NCI-H526 treated with DMSO at 0.1 percent for 48 hours (cell line): ENCODE measurements around the gene LCE2C.
A peak's percentile ranks its signal among the peaks of the same experiment; 100 is the strongest.
"Not testable (repeated sequence)": the region's sequence is repeated elsewhere in the genome, so short reads cannot be mapped to it uniquely, and the experiment has no call there.

ENCODE experiments used
- DNase-seq: peaks from one replicate; lab custom pipeline; 2025; lab: John Stamatoyannopoulos, UW

The LCE2C gene, protein sequence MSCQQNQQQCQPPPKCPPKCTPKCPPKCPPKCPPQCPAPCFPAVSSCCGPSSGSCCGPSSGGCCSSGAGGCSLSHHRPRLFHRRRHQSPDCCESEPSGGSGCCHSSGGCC

DNA sequence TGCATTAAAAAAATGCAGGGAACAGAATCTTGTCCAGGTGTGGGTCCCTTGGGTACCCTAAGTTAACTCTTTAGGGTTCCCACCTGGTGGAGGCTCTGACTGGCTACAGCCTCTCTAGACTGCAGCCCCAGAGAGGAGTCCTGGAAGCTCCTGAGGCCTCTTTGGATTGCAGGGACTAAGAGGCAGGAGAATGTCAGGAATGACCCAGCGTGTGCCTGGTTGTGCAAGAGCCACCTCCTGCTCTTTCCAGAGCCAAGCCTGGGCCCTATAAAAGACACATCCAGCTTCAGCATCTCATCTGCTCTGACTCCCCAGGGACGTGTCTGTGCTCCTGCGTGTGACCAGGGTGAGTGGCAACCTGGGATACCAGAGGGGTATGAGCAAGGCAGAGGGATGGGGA is at the start of gene LCE2C:
Gene LCE2C, plus strand, starts transcription at position 297 of the 400 bp plus-strand sequence. CDS start 737 bp downstream, outside the sequence.
- not testable (repeated sequence) for DNase-seq

DNA sequence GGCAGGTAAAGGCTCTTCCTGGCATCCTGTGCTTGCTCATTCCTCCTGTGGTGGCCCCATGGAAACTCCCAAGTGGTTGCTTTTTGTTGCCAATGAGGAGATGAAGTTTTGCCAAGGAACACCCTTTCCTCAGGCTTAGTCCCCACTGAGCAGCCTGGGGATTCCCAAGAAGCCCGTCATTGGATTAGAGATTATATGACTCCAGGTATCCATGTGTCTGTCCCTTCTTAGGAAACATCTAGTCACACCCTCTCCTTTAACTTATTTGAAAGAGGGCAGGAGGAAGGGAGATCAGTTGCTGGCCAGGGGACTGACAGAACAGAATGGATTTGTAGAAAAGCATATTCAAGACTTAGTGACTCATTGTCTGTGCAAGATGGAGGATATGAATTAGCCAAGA is 48.3 kb upstream of the LCE2C start:
- no peak for DNase-seq

DNA sequence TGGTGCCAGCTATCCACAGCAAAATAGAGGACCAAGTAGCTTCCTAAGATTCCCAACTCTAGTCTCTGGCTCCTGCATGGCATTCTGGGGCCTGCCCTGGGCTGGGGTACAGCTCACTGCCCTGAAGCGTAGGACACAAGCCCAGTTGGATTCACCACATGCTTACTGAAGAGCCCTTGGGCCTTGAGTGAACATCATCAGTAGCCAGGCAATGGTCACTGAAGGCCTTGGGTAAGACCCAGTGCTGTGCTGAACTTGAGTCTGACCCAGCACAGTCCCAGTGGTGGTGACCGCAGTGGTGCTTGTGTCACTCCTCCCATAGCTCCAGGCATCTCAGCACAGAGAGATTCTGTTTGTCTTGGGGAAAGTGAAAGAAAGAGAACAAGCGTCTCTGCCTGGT is 44.5 kb upstream of the LCE2C start:
- no peak for DNase-seq

DNA sequence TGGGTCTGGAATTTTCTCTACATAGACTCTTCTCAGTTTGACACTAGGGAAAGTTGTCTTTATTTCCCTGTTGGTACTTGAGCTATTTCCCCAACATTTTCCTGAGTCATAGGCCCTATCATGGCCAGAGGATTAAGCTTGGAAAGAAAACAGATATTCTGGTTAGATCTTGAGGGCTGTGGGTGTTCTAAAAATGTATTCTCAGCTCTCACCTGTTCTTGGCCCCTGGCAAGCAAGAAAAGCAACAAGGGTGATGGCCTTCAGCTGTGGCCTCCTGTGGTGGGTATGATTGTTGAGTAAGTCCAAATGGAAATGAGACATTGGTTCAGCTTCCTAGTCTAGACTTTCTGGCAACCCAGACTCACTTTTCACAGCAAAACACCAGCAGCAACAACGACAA is 34.7 kb upstream of the LCE2C start:
- no peak for DNase-seq

DNA sequence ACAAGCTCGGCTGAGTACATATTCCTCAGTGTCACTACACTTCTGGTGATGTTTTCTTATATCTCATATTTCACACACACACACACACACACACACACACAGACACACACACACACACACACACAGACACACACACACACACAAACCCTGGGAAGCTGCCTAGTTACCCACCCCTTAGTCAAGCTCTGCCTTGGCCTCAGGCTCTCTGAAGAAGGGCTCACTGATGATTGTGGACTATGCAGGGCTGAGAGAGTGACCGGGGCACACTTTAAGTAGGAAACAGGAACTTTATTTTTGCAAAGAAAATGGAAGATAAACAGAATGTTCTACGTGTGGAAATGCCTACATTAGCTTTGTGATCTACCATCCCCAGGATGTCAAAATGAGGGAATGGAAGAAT is 31.1 kb upstream of the LCE2C start:
- DNase-seq: no peak

DNA sequence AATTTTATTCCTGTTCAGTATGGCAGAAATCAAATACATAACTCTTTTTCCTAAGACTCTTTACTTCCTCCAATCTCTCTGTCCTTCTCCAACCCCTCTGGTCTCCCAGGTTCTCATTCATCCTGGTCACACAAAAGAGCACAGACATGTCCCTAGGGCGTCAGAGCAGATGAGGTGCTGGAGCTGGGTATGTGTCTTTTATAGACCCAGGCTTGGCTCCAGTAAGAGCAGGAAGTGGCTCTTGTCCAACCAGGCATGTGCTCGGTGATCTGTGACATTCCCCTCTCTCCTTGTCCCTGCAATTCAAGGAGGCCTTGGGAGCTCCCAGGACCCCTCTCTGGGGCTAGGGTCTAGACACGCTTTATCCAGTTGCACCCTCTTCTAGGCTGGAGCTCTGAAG is 29.9 kb upstream of the LCE2C start:
- DNase-seq: no peak

DNA sequence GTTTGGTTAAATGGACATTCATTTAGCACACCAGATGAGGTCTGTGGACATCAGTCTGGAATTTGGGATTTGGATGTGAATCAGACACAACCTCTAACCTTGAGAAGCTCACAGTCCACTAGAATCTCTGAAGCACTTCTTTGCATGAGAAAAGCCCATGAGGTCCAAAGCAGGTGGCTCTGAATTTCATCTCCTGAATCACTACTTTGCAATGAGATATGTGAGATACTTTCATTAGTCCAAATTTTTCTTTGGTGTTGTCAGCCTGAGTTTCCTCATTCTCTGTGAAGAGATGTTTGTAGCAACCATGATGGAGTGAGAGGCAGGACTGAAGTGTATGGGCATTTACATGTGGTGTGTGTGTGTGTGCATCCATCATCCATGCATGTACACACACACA is 28.4 kb upstream of the LCE2C start:
- no peak for DNase-seq

DNA sequence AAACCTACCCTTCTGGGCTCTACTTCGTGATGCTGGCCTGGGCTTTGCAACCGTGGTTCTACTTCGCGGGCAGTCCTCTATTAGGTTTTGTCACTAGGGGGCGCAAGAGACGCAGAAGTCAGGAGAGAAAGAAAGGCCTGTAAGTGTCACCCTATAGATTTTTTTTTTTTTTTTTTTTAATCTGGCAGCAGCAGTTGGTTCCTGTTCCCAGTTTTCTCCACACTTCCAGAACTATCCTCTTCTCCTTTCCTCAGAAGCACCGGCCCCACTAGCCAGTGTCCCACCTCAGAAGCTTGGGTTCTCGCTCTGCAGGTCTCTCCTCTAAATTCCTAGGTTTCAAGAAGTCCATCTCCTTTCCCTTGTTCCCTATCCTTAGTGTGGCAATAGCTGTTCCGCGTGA is 21.0 kb upstream of the LCE2C start:
- peak; percentile 47 for DNase-seq

DNA sequence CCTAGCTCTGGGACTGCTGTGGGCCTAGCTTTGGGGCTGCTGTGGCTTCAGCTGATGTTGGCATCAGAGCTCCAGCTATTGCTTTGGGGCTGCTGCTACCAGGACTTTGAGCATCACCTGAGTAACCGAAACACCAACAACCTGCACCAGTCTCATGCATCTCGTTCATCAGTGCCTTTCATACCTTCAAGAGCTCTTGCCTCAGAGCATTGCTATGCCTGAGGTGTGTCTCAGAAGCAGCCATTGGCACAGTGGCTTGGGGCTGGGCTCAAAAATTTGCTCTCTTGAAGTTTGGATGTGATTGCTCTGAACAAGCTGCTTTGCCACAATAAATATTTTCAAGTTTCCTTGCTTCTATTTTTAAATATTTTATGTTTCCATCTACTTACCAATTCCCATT is 18.6 kb upstream of the LCE2C start:
- no peak for DNase-seq

DNA sequence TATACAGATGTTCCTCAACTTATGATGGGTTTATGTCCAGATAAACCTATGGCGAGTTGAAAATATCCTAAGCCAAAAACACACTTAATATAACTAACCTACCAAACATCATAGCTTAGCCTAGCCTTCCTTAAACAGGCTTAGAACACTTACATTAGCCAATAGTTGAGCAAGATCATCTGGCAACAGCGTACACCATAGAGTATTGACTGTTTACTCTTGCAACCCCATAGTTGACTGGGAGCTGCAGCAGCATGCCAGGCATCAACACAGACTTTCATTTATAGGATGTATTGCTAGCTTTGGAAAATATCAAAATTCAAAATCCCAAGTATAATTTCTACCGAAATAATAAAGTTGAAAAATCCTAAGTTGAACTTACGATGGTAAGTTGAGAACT is 17.4 kb upstream of the LCE2C start:
- no peak for DNase-seq

DNA sequence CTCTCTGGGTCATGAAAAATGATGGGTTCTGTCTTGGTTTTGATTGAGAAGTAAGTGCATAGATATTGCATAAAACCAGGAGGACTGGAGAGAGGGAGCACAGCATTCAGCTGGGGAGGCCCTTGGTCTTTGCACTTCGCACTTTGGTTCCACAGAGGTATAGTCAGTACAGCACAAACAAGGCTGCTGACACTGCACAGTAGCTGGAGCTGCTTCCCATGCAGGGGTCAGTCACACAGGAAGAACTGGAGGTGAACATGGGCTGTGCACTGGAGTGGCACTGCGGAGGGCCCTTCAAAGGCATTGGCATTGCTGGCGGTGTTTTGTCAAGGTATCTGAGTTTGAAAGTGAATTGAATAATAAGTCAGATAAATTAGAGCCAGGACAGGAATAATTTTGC is 16.4 kb upstream of the LCE2C start:
- no peak for DNase-seq

DNA sequence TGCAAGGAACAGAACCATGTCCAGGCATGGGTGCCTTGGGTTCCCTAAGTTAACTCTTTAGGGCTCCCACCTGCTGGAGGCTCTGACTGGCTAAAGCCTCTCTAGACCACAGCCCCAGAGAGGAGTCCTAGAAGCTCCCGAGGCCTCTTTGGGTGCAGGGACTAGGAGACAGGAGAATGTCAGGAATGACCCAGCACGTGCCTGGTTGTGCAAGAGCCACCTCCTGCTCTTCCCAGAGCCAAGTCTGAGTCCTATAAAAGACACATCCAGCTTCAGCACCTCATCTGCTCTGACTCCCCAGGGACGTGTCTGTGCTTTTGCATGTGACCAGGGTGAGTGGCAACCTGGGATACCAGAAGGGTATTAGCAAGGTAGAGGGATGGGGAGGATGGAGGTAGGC is 12.0 kb upstream of the LCE2C start, which contains the start of gene LCE2D:
Gene LCE2D, plus strand, starts transcription at position 283 of the 400 bp plus-strand sequence. CDS start 726 bp downstream, outside the sequence.
- DNase-seq: no peak

DNA sequence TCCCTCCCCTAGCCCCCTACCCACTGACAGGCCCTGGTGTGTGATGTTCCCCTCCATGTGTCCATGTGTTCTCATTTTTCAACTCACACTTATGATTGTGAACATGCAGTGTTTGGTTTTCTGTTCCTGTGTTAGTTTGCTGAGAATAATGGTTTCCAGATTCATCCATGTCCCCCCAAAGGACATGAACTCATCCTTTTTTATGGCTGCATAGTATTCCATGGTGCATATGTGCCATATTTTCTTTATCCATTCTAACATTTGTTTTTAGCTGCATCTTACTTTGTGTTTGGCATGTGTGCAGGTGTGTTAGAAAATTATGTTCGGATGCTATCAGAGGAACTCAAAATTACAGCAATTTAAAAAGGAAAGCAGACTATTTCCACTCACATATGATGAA is 8.9 kb upstream of the LCE2C start:
- DNase-seq: not testable (repeated sequence)

DNA sequence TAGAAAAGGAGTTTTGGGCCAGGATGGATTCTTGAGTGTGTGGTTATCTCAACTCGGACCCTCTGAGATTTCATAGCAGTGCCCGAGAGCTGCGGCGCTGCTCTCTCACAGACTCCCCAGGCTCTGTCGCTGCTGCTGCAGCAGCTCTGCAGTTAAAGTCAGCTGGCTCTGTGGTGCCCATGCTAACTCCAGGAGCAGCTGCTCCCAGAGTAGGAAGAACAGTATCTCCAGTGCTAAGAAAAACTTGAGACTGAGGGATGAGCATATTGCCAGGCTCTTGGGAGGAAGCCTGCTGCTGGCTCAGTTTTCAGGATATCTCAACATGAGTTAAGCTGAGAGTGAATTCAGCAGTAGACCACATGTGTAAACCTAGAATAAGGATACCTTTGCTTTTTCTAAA is 7.4 kb upstream of the LCE2C start:
- DNase-seq: no peak

DNA sequence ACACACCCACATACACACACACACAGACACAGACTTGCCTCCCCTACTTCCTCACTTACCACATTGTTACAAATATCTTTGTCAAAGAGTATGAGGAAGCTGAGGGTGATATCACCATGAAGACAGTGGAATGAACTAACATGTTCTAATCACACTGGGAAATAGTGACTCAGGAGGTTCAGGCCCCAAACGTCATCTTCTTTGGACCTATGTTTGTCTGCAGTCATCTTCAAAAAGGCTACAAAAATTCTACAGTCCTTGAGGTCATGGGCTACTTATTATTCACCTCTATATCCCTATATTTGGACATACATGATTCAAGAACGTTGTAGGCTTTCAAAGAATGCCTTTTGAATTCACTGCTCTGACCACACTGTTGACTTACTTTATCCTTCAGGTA is 2.1 kb upstream of the LCE2C start:
- DNase-seq: no peak

DNA sequence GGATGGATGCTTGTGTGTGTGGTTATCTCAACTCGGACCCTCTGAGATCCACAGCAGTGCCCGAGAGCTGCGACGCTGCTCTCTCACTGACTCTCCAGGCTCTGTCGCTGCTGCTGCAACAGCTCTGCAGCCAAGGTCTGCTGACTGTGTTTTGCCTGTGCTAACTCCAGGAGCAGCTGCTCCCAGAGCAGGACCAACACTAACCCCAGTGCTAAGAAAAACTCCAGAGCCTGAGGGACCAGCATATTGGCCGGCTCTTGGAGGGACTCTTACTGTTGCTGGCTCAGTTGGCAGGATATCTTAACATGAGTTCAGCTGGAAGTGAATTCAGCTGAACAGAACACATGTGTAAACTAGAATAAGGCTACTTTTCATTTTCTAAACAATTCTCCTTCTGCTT is 4.4 kb downstream of the LCE2C start:
- DNase-seq: no peak

DNA sequence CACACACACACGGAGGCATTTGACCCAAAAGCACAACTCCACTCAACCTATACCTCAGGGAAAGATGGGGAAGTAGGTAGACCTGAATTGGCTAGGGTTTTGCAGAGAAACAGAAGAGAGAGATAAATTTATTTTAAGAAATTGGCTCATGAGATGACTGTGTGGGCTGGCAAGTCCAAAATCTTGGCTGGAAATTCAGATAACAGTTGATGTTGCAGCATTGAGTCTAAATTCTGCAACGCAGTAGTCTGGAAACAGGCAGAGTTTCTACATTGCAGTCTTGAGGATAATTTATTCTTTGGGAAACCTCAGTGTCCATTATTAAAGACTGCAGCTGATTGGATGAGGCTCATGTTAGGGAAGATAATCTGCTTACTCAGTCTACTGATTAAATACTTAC is 6.5 kb downstream of the LCE2C start:
- DNase-seq: no peak

DNA sequence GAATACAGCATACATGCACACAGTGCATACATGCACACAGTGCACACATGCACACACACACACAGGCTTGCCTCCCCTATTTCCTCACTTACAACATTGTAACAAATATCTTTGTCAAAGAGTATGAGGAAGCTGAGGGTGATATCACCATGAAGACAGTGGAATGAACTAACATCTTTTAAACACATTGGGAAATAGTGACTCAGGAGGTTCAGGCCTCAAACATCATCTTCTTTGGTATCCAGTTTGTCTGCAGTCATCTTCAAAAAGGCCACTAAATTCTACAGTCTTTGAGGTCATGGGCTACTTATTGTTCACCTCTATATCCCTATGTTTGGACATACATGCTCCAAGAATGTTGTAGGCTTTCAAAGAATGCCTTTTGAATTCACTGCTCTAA is 8.8 kb downstream of the LCE2C start:
- no peak for DNase-seq

DNA sequence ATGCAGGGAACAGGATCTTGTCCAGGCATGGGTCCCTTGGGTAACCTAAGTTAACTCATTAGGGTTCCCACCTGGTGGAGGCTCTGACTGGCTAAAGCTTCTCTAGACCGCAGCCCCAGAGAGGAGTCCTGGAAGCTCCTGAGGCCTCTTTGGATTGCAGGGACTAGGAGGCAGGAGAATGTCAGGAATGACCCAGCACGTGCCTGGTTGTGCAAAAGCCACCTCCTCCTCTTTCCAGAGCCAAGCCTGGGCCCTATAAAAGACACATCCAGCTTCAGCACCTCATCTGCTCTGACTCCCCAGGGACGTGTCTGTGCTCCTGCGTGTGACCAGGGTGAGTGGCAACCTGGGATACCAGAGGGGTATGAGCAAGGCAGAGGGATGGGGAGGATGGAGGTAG is 10.7 kb downstream of the LCE2C start, which contains the start of gene LCE2B:
Gene LCE2B, plus strand, starts transcription at position 301 of the 400 bp plus-strand sequence. CDS start 721 bp downstream, outside the sequence.
- not testable (repeated sequence) for DNase-seq

DNA sequence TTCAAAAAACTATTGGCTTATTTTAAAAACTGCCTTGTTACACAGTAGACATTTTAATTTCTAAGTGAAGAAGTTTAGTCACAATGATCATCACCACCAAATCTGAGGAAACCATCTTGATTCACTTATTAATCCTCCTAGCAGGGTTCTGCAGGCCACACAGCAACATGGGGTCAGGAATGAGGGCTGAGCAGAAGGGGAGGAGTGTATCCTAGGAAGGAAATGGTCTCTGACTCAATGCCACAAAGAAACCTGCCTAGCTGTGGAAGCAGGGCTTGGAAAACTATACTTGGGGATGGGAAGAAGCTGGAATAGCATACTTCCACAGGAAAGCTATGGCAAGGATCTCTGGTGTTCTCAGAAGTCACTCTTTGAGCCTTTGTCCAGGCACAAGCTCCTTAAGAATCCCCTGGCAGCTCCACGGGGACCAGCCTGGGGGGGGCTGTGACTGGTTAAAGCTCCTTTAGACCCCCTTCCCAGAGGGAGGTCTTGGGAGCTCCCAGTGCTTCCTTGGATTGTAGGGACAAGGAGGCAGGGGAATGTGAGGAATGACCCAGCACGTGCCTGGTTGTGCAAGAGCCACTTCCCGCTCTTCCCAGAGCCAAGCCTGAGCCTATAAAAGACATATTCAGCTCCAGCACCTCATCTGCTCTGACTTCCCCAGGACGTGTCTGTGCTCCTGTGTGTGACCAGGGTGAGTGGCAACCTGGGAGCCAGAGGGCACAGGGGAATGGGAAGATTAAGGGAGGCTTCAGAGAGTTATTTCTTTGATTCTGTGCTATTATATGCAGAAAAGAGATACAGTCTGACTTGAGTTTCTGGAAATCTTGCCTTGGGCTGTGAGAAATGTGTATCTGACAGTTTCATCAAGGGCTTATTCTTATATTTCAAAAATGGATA is 22.9 kb downstream of the LCE2C start, which contains the start of gene LCE2A:
Gene LCE2A, plus strand, starts transcription at position 645 of the 900 bp plus-strand sequence. CDS start 557 bp downstream, outside the sequence.
- DNase-seq: no peak

DNA sequence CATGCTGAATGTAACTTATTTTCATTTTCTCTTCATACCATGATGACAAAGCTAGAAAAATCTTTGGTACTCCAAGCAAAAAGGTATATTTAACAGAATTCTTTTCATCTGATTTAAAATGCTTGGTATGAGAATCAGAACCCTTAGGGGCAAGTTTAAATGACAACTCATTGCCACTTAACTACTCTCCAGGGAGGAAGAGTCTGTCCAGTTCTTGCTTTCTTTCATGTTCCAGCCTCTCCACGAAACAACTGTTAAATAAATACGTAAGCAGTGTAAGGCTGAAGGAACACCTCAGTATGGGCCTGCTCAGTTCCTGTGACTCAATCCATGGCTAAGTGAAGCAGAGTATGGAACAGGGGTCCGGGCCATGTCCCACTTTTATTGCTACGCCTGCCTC is 24.7 kb downstream of the LCE2C start:
- no peak for DNase-seq

DNA sequence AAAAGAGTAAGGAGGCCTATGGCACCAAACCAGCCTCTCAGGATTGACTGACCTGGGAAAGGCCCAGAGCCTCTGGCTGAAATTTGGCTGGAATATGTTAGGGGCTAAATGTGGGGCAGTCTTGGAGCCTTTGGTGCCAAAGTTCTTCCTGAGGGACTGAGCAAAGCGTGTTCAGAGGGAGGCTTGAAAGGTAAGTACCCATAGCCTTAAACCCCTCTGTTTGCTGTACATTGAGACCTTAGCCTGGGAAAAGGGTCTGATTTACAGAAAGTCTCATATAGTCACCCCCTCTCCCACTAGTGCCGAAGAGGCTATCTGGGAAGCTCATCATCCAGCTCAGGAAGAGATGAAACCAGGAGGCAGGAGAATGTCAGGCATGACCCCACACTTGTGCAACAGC is 32.8 kb downstream of the LCE2C start, which contains the start of gene LCE4A:
Gene LCE4A, plus strand, starts transcription at position 301 of the 400 bp plus-strand sequence. CDS start 916 bp downstream, outside the sequence.
- DNase-seq: no peak

DNA sequence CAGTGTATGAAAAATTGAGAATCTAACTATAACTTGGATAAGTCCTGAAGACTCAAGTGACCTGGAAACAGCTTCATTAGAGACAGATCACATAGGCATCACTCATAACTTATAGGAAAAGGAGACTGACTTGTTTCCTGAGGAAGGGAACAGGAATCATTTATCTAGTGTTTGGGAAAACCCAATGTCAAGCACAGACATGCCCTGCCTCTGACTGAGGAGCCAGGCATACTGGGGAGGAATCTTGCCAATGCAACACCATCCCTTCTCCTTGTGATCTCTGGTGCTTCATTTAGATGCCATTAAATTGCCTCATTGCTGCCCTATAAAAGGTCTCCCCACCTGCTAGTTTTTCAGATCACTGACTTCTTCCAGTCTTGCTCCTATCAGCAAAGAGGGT is 43.2 kb downstream of the LCE2C start:
- DNase-seq: no peak
